ENCODE measurements around the gene AACS.
"Not testable (repeated sequence)": the region's sequence is repeated elsewhere in the genome, so short reads cannot be mapped to it uniquely, and the experiment has no call there.

AACS gene

GRCh38 chr12:125056306-125056705, 8.9 kb upstream of the AACS start:
- no peak for DNase-seq (ENCODE audit: low read depth)

GRCh38 chr12:125057708-125058107, 7.5 kb upstream of the AACS start:
- no peak for DNase-seq (ENCODE audit: low read depth)

- DNase-seq (ENCODE audit: low read depth), result no peak
Measured at GRCh38 chr12:125061229-125061628, 4.0 kb upstream of the AACS start.

- not testable (repeated sequence) for DNase-seq (ENCODE audit: low read depth)
Measured at GRCh38 chr12:125063522-125063921, 1.7 kb upstream of the AACS start.

GRCh38 chr12:125064492-125064891, 743 bp upstream of the AACS start:
- DNase-seq (ENCODE audit: low read depth), result no peak

GRCh38 chr12:125065919-125066570, 810 bp downstream of the AACS start:
- DNase-seq (ENCODE audit: low read depth), result peak; percentile 9

GRCh38 chr12:125068391-125068790, 3.2 kb downstream of the AACS start:
- DNase-seq (ENCODE audit: low read depth), result no peak

- DNase-seq (ENCODE audit: low read depth), result no peak
Measured at GRCh38 chr12:125069616-125070015, 4.4 kb downstream of the AACS start.

- DNase-seq (ENCODE audit: low read depth), result no peak
Measured at GRCh38 chr12:125070112-125070511, 4.9 kb downstream of the AACS start.

- no peak for DNase-seq (ENCODE audit: low read depth)
Measured at GRCh38 chr12:125070661-125071390, 5.6 kb downstream of the AACS start.

- no peak for DNase-seq (ENCODE audit: low read depth)
Measured at GRCh38 chr12:125071456-125071855, 6.2 kb downstream of the AACS start.

GRCh38 chr12:125072496-125072895, 7.3 kb downstream of the AACS start:
- DNase-seq (ENCODE audit: low read depth), result no peak

- DNase-seq (ENCODE audit: low read depth), result not testable (repeated sequence)
Measured at GRCh38 chr12:125074294-125074693, 9.1 kb downstream of the AACS start.

- no peak for DNase-seq (ENCODE audit: low read depth)
Measured at GRCh38 chr12:125076103-125076502, 10.9 kb downstream of the AACS start.

GRCh38 chr12:125079084-125079483, 13.8 kb downstream of the AACS start:
- DNase-seq (ENCODE audit: low read depth), result no peak

GRCh38 chr12:125079648-125080645, 14.7 kb downstream of the AACS start:
- DNase-seq (ENCODE audit: low read depth), result no peak

GRCh38 chr12:125081427-125081826, 16.2 kb downstream of the AACS start:
- DNase-seq (ENCODE audit: low read depth), result no peak

GRCh38 chr12:125083072-125083471, 17.8 kb downstream of the AACS start:
- DNase-seq (ENCODE audit: low read depth), result no peak

- not testable (repeated sequence) for DNase-seq (ENCODE audit: low read depth)
Measured at GRCh38 chr12:125088199-125088598, 23.0 kb downstream of the AACS start.

- no peak for DNase-seq (ENCODE audit: low read depth)
Measured at GRCh38 chr12:125089083-125089482, 23.8 kb downstream of the AACS start.

GRCh38 chr12:125089626-125090025, 24.4 kb downstream of the AACS start:
- no peak for DNase-seq (ENCODE audit: low read depth)

- no peak for DNase-seq (ENCODE audit: low read depth)
Measured at GRCh38 chr12:125090437-125090836, 25.2 kb downstream of the AACS start.
